GM23338 (cell line): ENCODE measurements around the gene MXRA8. TPM values are rescaled to one million over a fixed set of nuclear protein-coding genes. Genes with fewer than 3 reads are reported as not detected.

Source experiments
- ATAC-seq: fragments of 200-7000 bp; cut with Tn5 transposase; 3 replicates; pipeline ENCODE4 v1.9.1; 2020
- DNase-seq: peaks from one replicate; pipeline ENCODE4 v3.0.0-alpha.2; 2015; ENCODE audit warnings: low spot score
- H2AFZ ChIP-seq: fragments of 200-600 bp; sonication (generic); 2 replicates; pipeline ENCODE4 v1.8.0; 2016; ENCODE audit warnings: antibody characterized with exemption, mild to moderate bottlenecking, moderate library complexity
- H3F3A ChIP-seq: fragments of 200-600 bp; sonication (generic); replicated peaks from 2 replicates; pipeline ENCODE4 v1.8.0; 2017; ENCODE audit warnings: antibody characterized with exemption, mixed run types, low read depth
- H3K27ac ChIP-seq: fragments of 200-600 bp; sonication (generic); 2 replicates; pipeline ENCODE4 v1.6.1; 2016; ENCODE audit warnings: low read depth
- H3K27me3 ChIP-seq: fragments of 200-600 bp; sonication (generic); 2 replicates; pipeline ENCODE4 v1.8.0; 2016; ENCODE audit warnings: mild to moderate bottlenecking, mixed run types, moderate library complexity; ENCODE audit not compliant: insufficient read depth
- H3K36me3 ChIP-seq: fragments of 200-600 bp; sonication (generic); 2 replicates; pipeline ENCODE4 v1.8.0; 2016; ENCODE audit warnings: mild to moderate bottlenecking; ENCODE audit not compliant: insufficient read depth
- H3K4me1 ChIP-seq: fragments of 200-600 bp; sonication (generic); 2 replicates; pipeline ENCODE4 v1.8.0; 2016; ENCODE audit warnings: mild to moderate bottlenecking, moderate library complexity; ENCODE audit not compliant: insufficient read depth
- H3K4me2 ChIP-seq: fragments of 200-600 bp; sonication (generic); 2 replicates; pipeline ENCODE4 v1.7.1; 2017; ENCODE audit warnings: mixed run types
- H3K4me3 ChIP-seq: fragments of 200-600 bp; sonication (generic); 2 replicates; pipeline ENCODE4 v1.6.1; 2016; ENCODE audit warnings: mixed run types
- H3K79me2 ChIP-seq: fragments of 200-600 bp; sonication (generic); replicated peaks from 2 replicates; pipeline ENCODE4 v1.8.0; 2017; ENCODE audit warnings: mild to moderate bottlenecking; ENCODE audit not compliant: insufficient read depth
- H3K9me2 ChIP-seq: fragments of 200-600 bp; sonication (generic); 2 replicates; pipeline ENCODE4 v1.8.0; 2017; ENCODE audit not compliant: insufficient read depth
- H4K20me1 ChIP-seq: fragments of 200-600 bp; sonication (generic); replicated peaks from 2 replicates; pipeline ENCODE4 v1.8.0; 2017; ENCODE audit warnings: mild to moderate bottlenecking; ENCODE audit not compliant: insufficient read depth
- H3K27ac Mint-ChIP-seq: 2 replicates; pipeline ENCODE4 v1.8.0; 2020; ENCODE audit warnings: inconsistent platforms, mild to moderate bottlenecking, moderate library complexity, mixed read lengths
- H3K27me3 Mint-ChIP-seq: 3 replicates; pipeline ENCODE4 v1.8.0; 2022; ENCODE audit warnings: low read depth, mild to moderate bottlenecking, moderate library complexity, mixed read lengths, inconsistent platforms; ENCODE audit not compliant: insufficient read depth, poor library complexity
- H3K36me3 Mint-ChIP-seq: 3 replicates; pipeline ENCODE4 v1.8.0; 2021; ENCODE audit warnings: low read depth, mild to moderate bottlenecking, inconsistent platforms, moderate library complexity, mixed read lengths
- H3K4me1 Mint-ChIP-seq: 3 replicates; pipeline ENCODE4 v1.8.0; 2020; ENCODE audit warnings: mild to moderate bottlenecking, inconsistent platforms, mixed read lengths
- H3K4me3 Mint-ChIP-seq: 3 replicates; pipeline ENCODE4 v1.8.0; 2021; ENCODE audit warnings: moderate library complexity, mild to moderate bottlenecking, inconsistent platforms, mixed read lengths
- H3K9me3 Mint-ChIP-seq: 3 replicates; pipeline ENCODE4 v1.8.0; 2020; ENCODE audit warnings: moderate library complexity, mild to moderate bottlenecking, inconsistent platforms, mixed read lengths
- CREB1 ChIP-seq: fragments of 250-450 bp; sonication (Bioruptor Pico); IDR thresholded peaks from 2 replicates; pipeline ENCODE4 v1.5.0; 2020; ENCODE audit warnings: low read depth, mild to moderate bottlenecking, moderate library complexity
- EZH2 ChIP-seq: fragments of 200-600 bp; sonication (generic); IDR thresholded peaks from one replicate; pipeline ENCODE4 v1.8.0; 2017; ENCODE audit warnings: antibody characterized with exemption, mild to moderate bottlenecking, low read depth; ENCODE audit not compliant: unreplicated experiment
- EZH2phosphoT487 ChIP-seq: fragments of 200-600 bp; sonication (generic); IDR thresholded peaks from one replicate; pipeline ENCODE4 v1.8.1; 2018; ENCODE audit warnings: antibody characterized with exemption; ENCODE audit not compliant: unreplicated experiment
- JUNB ChIP-seq: IDR thresholded peaks from one replicate; pipeline ENCODE4 v1.6.1; 2016; ENCODE audit warnings: antibody characterized with exemption; ENCODE audit not compliant: unreplicated experiment
- NANOG ChIP-seq: IDR thresholded peaks from 2 replicates; pipeline ENCODE4 v1.6.1; 2016; ENCODE audit warnings: antibody characterized with exemption, borderline replicate concordance
- POLR2AphosphoS5 ChIP-seq: IDR thresholded peaks from 2 replicates; pipeline ENCODE4 v1.6.1; 2016; ENCODE audit warnings: antibody characterized with exemption, low read depth
- STAT1 ChIP-seq: IDR thresholded peaks from one replicate; pipeline ENCODE4 v1.6.1; 2016; ENCODE audit warnings: antibody characterized with exemption; ENCODE audit not compliant: unreplicated experiment
- ZNF114 ChIP-seq: fragments of 250-450 bp; sonication (Bioruptor Pico); IDR thresholded peaks from 2 replicates; pipeline ENCODE4 v1.5.0; 2020; ENCODE audit warnings: mild to moderate bottlenecking, moderate library complexity
- ZNF331 ChIP-seq: fragments of 250-450 bp; sonication (Bioruptor Pico); IDR thresholded peaks from 2 replicates; pipeline ENCODE4 v1.5.0; 2020; ENCODE audit warnings: low read depth, mild to moderate bottlenecking, moderate library complexity
- polyA plus RNA-seq: library from polyadenylated mRNA; unstranded; fragments of >200 nt; fragmentation: Nextera tagmentation; extraction: Ambion mirVana; gene quantifications from 2 replicates; pipeline ENCODE4 v1.2.1, GENCODE V29; 2016
- total RNA-seq: library from RNA; depleted of rRNA; stranded (reverse); fragments of >200 nt; shearing (Covaris generic); gene quantifications from 2 replicates; pipeline ENCODE4 v1.2.3, GENCODE V29; 2014
- TF ChIP-seq, protein P1 (sequence below): IDR thresholded peaks from 2 replicates; pipeline ENCODE4 v1.6.1; 2016; ENCODE audit warnings: antibody characterized with exemption
- TF ChIP-seq, protein P2 (sequence below): IDR thresholded peaks from one replicate; pipeline ENCODE4 v1.6.1; 2018; ENCODE audit warnings: antibody characterized with exemption; ENCODE audit not compliant: unreplicated experiment
- TF ChIP-seq, protein P3 (sequence below), 2 experiments: fragments of 200-600 bp in 1 of 2; sonication (generic) in 1 of 2; conservative IDR thresholded peaks; 2 replicates each; pipeline versions ENCODE4 v1.5.1 to v1.6.1; 2016 to 2017; ENCODE audit warnings: antibody characterized with exemption in 2 of 2, low read depth in 2 of 2, mild to moderate bottlenecking in 2 of 2, moderate library complexity in 1 of 2
- TF ChIP-seq, protein P4 (sequence below): fragments of 250-450 bp; sonication (Bioruptor Pico); IDR thresholded peaks from 2 replicates; pipeline ENCODE4 v1.5.0; 2020; ENCODE audit warnings: mild to moderate bottlenecking, moderate library complexity

MXRA8 gene
- total and polyA plus RNA-seq, 2 experiments from 2014 or later: 9.1 to 17.2 TPM

GRCh38 chr1:1345384-1345783, 13.0 kb downstream of the MXRA8 start:
- no peaks in the 10 kb centered on the region; the same call in 2 of the 3 replicates for H3K9me3 Mint-ChIP-seq
- H4K20me1 ChIP-seq: peaks cover 3% of the 10 kb centered on the region
- no peak overlapping the region for H3K4me3 ChIP-seq
- no peak for DNase-seq
- TF ChIP-seq NANOG (no peak), STAT1 (no peak), EZH2 (no peak), EZH2phosphoT487 (no peak), ZNF114 (CRISPR knock-in tag) (no peak), ZNF331 (CRISPR knock-in tag) (no peak), CREB1 (CRISPR knock-in tag) (no peak), JUNB (no peak), POLR2AphosphoS5 (no peak)
- TF ChIP-seq, protein P1, sequence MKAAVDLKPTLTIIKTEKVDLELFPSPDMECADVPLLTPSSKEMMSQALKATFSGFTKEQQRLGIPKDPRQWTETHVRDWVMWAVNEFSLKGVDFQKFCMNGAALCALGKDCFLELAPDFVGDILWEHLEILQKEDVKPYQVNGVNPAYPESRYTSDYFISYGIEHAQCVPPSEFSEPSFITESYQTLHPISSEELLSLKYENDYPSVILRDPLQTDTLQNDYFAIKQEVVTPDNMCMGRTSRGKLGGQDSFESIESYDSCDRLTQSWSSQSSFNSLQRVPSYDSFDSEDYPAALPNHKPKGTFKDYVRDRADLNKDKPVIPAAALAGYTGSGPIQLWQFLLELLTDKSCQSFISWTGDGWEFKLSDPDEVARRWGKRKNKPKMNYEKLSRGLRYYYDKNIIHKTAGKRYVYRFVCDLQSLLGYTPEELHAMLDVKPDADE: no peak
- TF ChIP-seq, protein P2, sequence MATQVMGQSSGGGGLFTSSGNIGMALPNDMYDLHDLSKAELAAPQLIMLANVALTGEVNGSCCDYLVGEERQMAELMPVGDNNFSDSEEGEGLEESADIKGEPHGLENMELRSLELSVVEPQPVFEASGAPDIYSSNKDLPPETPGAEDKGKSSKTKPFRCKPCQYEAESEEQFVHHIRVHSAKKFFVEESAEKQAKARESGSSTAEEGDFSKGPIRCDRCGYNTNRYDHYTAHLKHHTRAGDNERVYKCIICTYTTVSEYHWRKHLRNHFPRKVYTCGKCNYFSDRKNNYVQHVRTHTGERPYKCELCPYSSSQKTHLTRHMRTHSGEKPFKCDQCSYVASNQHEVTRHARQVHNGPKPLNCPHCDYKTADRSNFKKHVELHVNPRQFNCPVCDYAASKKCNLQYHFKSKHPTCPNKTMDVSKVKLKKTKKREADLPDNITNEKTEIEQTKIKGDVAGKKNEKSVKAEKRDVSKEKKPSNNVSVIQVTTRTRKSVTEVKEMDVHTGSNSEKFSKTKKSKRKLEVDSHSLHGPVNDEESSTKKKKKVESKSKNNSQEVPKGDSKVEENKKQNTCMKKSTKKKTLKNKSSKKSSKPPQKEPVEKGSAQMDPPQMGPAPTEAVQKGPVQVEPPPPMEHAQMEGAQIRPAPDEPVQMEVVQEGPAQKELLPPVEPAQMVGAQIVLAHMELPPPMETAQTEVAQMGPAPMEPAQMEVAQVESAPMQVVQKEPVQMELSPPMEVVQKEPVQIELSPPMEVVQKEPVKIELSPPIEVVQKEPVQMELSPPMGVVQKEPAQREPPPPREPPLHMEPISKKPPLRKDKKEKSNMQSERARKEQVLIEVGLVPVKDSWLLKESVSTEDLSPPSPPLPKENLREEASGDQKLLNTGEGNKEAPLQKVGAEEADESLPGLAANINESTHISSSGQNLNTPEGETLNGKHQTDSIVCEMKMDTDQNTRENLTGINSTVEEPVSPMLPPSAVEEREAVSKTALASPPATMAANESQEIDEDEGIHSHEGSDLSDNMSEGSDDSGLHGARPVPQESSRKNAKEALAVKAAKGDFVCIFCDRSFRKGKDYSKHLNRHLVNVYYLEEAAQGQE: no peak
- TF ChIP-seq, protein P3, sequence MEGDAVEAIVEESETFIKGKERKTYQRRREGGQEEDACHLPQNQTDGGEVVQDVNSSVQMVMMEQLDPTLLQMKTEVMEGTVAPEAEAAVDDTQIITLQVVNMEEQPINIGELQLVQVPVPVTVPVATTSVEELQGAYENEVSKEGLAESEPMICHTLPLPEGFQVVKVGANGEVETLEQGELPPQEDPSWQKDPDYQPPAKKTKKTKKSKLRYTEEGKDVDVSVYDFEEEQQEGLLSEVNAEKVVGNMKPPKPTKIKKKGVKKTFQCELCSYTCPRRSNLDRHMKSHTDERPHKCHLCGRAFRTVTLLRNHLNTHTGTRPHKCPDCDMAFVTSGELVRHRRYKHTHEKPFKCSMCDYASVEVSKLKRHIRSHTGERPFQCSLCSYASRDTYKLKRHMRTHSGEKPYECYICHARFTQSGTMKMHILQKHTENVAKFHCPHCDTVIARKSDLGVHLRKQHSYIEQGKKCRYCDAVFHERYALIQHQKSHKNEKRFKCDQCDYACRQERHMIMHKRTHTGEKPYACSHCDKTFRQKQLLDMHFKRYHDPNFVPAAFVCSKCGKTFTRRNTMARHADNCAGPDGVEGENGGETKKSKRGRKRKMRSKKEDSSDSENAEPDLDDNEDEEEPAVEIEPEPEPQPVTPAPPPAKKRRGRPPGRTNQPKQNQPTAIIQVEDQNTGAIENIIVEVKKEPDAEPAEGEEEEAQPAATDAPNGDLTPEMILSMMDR (conservative IDR thresholded peaks at IDR 0.05; ENCODE audit: low read depth in 2 of 2): no peak
- TF ChIP-seq, protein P4, sequence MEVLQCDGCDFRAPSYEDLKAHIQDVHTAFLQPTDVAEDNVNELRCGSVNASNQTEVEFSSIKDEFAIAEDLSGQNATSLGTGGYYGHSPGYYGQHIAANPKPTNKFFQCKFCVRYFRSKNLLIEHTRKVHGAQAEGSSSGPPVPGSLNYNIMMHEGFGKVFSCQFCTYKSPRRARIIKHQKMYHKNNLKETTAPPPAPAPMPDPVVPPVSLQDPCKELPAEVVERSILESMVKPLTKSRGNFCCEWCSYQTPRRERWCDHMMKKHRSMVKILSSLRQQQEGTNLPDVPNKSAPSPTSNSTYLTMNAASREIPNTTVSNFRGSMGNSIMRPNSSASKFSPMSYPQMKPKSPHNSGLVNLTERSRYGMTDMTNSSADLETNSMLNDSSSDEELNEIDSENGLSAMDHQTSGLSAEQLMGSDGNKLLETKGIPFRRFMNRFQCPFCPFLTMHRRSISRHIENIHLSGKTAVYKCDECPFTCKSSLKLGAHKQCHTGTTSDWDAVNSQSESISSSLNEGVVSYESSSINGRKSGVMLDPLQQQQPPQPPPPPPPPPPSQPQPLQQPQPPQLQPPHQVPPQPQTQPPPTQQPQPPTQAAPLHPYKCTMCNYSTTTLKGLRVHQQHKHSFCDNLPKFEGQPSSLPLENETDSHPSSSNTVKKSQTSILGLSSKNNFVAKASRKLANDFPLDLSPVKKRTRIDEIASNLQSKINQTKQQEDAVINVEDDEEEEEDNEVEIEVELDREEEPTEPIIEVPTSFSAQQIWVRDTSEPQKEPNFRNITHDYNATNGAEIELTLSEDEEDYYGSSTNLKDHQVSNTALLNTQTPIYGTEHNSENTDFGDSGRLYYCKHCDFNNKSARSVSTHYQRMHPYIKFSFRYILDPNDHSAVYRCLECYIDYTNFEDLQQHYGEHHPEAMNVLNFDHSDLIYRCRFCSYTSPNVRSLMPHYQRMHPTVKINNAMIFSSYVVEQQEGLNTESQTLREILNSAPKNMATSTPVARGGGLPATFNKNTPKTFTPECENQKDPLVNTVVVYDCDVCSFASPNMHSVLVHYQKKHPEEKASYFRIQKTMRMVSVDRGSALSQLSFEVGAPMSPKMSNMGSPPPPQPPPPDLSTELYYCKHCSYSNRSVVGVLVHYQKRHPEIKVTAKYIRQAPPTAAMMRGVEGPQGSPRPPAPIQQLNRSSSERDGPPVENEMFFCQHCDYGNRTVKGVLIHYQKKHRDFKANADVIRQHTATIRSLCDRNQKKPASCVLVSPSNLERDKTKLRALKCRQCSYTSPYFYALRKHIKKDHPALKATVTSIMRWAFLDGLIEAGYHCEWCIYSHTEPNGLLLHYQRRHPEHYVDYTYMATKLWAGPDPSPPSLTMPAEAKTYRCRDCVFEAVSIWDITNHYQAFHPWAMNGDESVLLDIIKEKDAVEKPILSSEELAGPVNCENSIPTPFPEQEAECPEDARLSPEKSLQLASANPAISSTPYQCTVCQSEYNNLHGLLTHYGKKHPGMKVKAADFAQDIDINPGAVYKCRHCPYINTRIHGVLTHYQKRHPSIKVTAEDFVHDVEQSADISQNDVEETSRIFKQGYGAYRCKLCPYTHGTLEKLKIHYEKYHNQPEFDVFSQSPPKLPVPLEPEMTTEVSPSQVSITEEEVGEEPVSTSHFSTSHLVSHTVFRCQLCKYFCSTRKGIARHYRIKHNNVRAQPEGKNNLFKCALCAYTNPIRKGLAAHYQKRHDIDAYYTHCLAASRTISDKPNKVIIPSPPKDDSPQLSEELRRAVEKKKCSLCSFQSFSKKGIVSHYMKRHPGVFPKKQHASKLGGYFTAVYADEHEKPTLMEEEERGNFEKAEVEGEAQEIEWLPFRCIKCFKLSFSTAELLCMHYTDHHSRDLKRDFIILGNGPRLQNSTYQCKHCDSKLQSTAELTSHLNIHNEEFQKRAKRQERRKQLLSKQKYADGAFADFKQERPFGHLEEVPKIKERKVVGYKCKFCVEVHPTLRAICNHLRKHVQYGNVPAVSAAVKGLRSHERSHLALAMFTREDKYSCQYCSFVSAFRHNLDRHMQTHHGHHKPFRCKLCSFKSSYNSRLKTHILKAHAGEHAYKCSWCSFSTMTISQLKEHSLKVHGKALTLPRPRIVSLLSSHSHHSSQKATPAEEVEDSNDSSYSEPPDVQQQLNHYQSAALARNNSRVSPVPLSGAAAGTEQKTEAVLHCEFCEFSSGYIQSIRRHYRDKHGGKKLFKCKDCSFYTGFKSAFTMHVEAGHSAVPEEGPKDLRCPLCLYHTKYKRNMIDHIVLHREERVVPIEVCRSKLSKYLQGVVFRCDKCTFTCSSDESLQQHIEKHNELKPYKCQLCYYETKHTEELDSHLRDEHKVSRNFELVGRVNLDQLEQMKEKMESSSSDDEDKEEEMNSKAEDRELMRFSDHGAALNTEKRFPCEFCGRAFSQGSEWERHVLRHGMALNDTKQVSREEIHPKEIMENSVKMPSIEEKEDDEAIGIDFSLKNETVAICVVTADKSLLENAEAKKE (CRISPR knock-in tag): no peak
- no peaks in the 10 kb centered on the region for H3K27me3 ChIP-seq
- H3K9me2 ChIP-seq: no peaks in the 10 kb centered on the region
- H3K27ac ChIP-seq: no peak overlapping the region
- no peaks in the 10 kb centered on the region for H3K36me3 ChIP-seq
- ATAC-seq: no peak
- H3K36me3 Mint-ChIP-seq: peaks cover 12% of the 10 kb centered on the region
- peaks cover 14% of the 10 kb centered on the region for H3K79me2 ChIP-seq
- peaks cover 13% of the 10 kb centered on the region for H3K4me1 Mint-ChIP-seq
- peaks cover 7% of the 10 kb centered on the region; the same call in 1 of the 2 replicates for H3K4me1 ChIP-seq
- no peak overlapping the region for H3K4me2 ChIP-seq
- H3K27ac Mint-ChIP-seq: no peak overlapping the region
- peaks cover 7% of the 10 kb centered on the region for H3K27me3 Mint-ChIP-seq
- no peak overlapping the region for H2AFZ ChIP-seq
- peaks cover 14% of the 10 kb centered on the region for H3F3A ChIP-seq
- H3K4me3 Mint-ChIP-seq: no peak overlapping the region
